ENCODE results near the gene AUTS2.
A peak's percentile ranks its signal among the peaks of the same experiment; 100 is the strongest.

AUTS2 gene

GRCh38 chr7:69683002-69683401 is 84.7 kb downstream of the AUTS2 start:
- no peak overlapping the region for H3K27ac ChIP-seq (replicated peaks)
- no peak overlapping the region for H3K4me3 ChIP-seq (replicated peaks; ENCODE audit: insufficient read depth, low read length)
- H3K27me3 ChIP-seq (ENCODE audit: insufficient read depth, poor library complexity, severe bottlenecking) = no peaks in the 10 kb centered on the region
- TF ChIP-seq REST (IDR thresholded peaks at IDR 0.05; ENCODE audit: insufficient replicate concordance, low read depth) (no peak), CTCF (IDR thresholded peaks at IDR 0.05; ENCODE audit: insufficient read depth, low read length) (no peak), SPI1 (IDR thresholded peaks at IDR 0.05; ENCODE audit: borderline replicate concordance, low read depth) (no peak), POLR2AphosphoS5 (IDR thresholded peaks at IDR 0.05; ENCODE audit: low read depth) (no peak), GABPA (IDR thresholded peaks at IDR 0.05; ENCODE audit: low read depth) (no peak)
- no peak for DNase-seq (ENCODE audit: low read depth in 1 of 2, low spot score in 1 of 2)

- no peak for TF ChIP-seq SPI1 (IDR thresholded peaks at IDR 0.05; ENCODE audit: borderline replicate concordance, low read depth)
Observed at GRCh38 chr7:69684369-69685292, 86.4 kb downstream of the AUTS2 start.

GRCh38 chr7:69685293-69685631 is 87.0 kb downstream of the AUTS2 start:
- Histone ChIP-seq H3K27me3 (ENCODE audit: insufficient read depth, poor library complexity, severe bottlenecking) (no peaks in the 10 kb centered on the region), H3K4me3 (replicated peaks; ENCODE audit: insufficient read depth, low read length) (no peak overlapping the region), H3K27ac (replicated peaks) (no peak overlapping the region)
- DNase-seq (ENCODE audit: low read depth in 1 of 2, low spot score in 1 of 2) = no peak
- TF ChIP-seq REST (IDR thresholded peaks at IDR 0.05; ENCODE audit: insufficient replicate concordance, low read depth) (no peak), SPI1 (IDR thresholded peaks at IDR 0.05; ENCODE audit: borderline replicate concordance, low read depth) (no peak), POLR2AphosphoS5 (IDR thresholded peaks at IDR 0.05; ENCODE audit: low read depth) (no peak), GABPA (IDR thresholded peaks at IDR 0.05; ENCODE audit: low read depth) (no peak), CTCF (IDR thresholded peaks at IDR 0.05; ENCODE audit: insufficient read depth, low read length) (no peak)

More at GRCh38 chr7:69684369-69685292, 86.4 kb downstream of the AUTS2 start:
- Histone ChIP-seq H3K27ac (replicated peaks) (no peak overlapping the region), H3K27me3 (ENCODE audit: insufficient read depth, poor library complexity, severe bottlenecking) (no peaks in the 10 kb centered on the region), H3K4me3 (replicated peaks; ENCODE audit: insufficient read depth, low read length) (no peak overlapping the region)
- peak in 1 of 2 experiments; percentile 21 for DNase-seq (ENCODE audit: low read depth in 1 of 2, low spot score in 1 of 2)

GRCh38 chr7:69686366-69686765 is 88.1 kb downstream of the AUTS2 start:
- no peak for TF ChIP-seq GABPA (IDR thresholded peaks at IDR 0.05; ENCODE audit: low read depth)
- no peak for TF ChIP-seq SPI1 (IDR thresholded peaks at IDR 0.05; ENCODE audit: borderline replicate concordance, low read depth)
- TF ChIP-seq CTCF (IDR thresholded peaks at IDR 0.05; ENCODE audit: insufficient read depth, low read length) = no peak
- TF ChIP-seq REST (IDR thresholded peaks at IDR 0.05; ENCODE audit: insufficient replicate concordance, low read depth) = no peak
- no peak for TF ChIP-seq POLR2AphosphoS5 (IDR thresholded peaks at IDR 0.05; ENCODE audit: low read depth)
- Histone ChIP-seq H3K4me3 (replicated peaks; ENCODE audit: insufficient read depth, low read length) (no peak overlapping the region), H3K27ac (replicated peaks) (no peak overlapping the region), H3K27me3 (ENCODE audit: insufficient read depth, poor library complexity, severe bottlenecking) (no peaks in the 10 kb centered on the region)
- no peak for DNase-seq (ENCODE audit: low read depth in 1 of 2, low spot score in 1 of 2)

All from HL-60 (cell line).